GM21526 (cell line): ENCODE measurements around the gene PDX1.

Experiments used
- ATAC-seq: cut with Tn5 transposase; IDR thresholded peaks from one replicate; pipeline ENCODE4 v1.9.1; 2021; ENCODE audit warnings: moderate library complexity; ENCODE audit not compliant: unreplicated experiment, low FRiP score

Gene PDX1

DNA sequence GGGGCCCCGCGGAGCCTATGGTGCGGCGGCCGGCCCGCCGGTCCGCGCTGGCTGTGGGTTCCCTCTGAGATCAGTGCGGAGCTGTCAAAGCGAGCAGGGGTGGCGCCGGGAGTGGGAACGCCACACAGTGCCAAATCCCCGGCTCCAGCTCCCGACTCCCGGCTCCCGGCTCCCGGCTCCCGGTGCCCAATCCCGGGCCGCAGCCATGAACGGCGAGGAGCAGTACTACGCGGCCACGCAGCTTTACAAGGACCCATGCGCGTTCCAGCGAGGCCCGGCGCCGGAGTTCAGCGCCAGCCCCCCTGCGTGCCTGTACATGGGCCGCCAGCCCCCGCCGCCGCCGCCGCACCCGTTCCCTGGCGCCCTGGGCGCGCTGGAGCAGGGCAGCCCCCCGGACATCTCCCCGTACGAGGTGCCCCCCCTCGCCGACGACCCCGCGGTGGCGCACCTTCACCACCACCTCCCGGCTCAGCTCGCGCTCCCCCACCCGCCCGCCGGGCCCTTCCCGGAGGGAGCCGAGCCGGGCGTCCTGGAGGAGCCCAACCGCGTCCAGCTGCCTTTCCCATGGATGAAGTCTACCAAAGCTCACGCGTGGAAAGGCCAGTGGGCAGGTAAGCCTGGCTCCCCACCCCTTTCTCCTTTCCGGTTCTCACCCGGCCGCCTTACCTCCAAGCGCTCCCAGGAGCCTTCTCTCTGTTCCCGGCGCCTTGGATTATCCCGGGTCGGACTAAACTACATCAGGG lies at the start of gene PDX1:
TSS of gene PDX1 (plus strand) at position 67 of the 743 bp plus-strand sequence. CDS start at position 206, 139 bp downstream.
- ATAC-seq, result no peak

GRCh38 chr13:27878274-27878673 lies 41.5 kb upstream of the PDX1 start:
- ATAC-seq, result no peak

GRCh38 chr13:27889471-27889870 lies 30.3 kb upstream of the PDX1 start:
- no peak for ATAC-seq

DNA sequence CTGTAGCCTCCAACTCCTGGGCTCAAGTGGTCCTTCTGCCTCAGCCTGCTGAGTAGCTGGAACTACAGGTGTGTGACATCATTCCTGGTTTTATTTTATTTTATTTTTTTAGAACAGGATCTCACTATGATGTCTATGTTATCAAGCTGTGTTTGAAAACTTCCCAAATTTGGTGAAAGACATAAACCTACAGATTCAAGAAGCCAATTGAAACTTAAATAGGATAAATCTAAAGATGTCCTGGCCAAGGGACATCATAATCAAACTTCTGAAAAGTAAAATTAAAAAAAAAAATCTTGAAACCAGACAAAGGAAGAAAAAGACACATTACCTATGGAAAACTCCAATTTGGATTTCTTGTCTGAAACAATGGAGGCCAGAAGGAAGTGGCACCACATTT lies 23.1 kb upstream of the PDX1 start:
- no peak for ATAC-seq

DNA sequence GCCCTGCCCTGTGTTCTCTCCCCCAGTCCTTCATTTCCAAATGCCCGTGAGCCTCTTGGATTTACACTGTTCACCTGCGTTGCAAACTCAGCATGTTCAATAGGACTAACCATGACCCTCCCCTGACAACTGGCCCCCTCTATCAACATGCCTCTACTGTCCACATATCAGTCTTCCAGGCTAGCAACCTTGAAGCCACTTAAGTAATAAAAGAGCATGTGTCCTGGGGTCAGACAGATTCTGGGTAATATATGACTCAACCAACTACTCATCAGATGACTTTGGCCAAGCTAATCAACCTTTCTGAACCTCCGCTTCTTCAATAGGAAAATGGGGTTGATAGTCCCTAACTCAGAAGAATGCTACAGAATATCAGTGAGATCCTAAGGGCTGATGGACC lies 15.1 kb upstream of the PDX1 start:
- no peak for ATAC-seq

GRCh38 chr13:27905650-27906049 lies 14.2 kb upstream of the PDX1 start:
- ATAC-seq, result no peak

- no peak for ATAC-seq
Measured at GRCh38 chr13:27907121-27907787, 12.5 kb upstream of the PDX1 start.

GRCh38 chr13:27909378-27909777 lies 10.4 kb upstream of the PDX1 start:
- ATAC-seq, result no peak

- no peak for ATAC-seq
Measured at GRCh38 chr13:27911521-27911920, 8.3 kb upstream of the PDX1 start.

DNA sequence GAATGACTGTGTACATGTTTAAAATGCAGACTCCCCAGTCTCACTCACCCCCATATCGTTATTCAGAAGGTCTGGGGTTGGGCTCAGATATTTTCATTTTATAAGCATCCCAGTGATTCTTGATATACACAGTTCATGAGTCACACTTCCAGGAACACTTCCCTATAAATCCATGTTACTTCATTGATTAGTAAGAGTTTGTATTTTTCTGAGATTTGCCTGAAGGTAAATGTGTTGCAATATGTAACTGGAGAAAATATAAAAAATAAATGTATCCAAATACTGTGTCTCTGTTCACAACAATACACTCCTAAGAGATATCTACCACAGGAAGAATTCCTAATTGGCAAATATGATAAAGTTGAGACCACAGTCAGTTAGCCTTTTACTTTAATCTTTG lies 6.6 kb upstream of the PDX1 start:
- no peak for ATAC-seq

DNA sequence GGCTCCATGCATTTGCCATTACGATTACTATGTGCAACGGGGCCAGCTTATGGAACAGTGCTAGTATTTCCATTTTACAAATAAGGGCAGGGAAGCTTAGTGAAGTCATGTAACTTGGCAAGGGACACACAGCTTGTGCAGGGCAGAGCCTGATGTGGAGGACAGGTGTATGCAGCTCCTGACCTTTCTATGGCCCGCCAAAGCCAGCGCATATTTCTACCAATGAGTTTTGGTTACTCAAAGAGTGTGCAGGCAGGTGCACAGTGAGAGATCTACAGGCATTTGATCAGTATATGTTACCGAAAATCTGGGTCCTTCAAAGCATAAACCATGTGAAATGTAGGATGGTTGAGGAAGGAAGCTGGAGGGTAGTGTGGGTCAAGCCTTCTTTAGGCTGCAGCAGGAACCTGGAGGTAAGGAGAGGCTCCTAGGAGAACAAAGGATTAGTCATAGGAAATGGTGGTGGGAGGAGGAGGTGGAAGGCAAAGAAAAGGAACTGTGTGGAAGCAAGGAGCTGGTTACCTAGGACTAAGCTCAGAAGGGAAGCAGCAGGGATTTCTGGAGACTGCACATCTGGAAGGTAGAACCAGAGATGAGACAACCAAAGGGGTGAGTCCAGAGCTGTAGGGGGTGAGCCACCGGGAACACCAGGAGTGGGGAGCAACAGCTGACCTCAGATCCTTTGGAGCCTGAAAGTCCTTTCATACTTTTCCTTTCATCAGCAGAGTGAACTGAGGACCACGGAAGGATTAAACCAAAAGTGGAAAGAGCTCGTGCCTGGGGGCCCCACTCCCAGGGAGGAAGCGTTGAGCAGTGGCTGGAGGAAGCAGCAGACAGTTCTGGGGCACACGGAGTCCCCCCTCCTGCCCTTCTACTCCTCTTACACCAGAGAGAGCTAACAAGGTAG lies 4.2 kb upstream of the PDX1 start:
- ATAC-seq, result no peak

GRCh38 chr13:27917121-27917947 lies 2.5 kb upstream of the PDX1 start:
- no peak for ATAC-seq

GRCh38 chr13:27918041-27918917 lies 1.5 kb upstream of the PDX1 start:
- ATAC-seq, result no peak

- no peak for ATAC-seq
Measured at GRCh38 chr13:27918918-27919658, 712 bp upstream of the PDX1 start.

GRCh38 chr13:27919659-27919933 lies 204 bp upstream of the PDX1 start:
- no peak for ATAC-seq

- no peak for ATAC-seq
Measured at GRCh38 chr13:27920677-27921420, 1.0 kb downstream of the PDX1 start.

DNA sequence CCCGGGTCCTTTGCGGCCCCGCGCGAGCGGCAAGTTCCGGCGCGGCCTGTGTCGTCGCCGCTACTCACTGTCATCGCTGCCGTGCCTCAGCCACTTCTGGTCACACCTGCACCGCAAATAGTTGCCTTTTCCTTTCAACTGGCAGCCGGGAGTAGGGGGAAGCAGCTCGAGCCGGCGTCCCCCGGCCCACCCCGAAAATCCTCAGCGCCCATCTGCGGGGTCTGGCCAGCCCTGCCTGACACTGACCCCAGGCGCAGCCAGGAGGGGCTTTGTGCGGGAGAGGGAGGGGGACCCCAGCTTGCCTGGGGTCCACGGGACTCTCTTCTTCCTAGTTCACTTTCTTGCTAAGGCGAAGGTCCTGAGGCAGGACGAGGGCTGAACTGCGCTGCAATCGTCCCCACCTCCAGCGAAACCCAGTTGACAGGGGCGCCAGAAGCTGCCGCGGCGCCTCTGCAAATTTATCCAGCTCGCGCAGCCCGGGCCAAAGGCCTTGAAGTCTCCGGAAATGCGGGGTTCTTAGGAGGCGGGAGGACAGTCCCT lies 1.7 kb downstream of the PDX1 start:
- ATAC-seq, result no peak
